ENCODE measurements around the gene WNT3A.

The WNT3A gene

GRCh38 chr1:228048120-228048519 is 41.3 kb downstream of the WNT3A start:
- Histone ChIP-seq H3K27ac (replicated peaks) (no peak overlapping the region), H3K27me3 (ENCODE audit: insufficient read depth, poor library complexity, severe bottlenecking) (no peaks in the 10 kb centered on the region), H3K4me3 (replicated peaks; ENCODE audit: insufficient read depth, low read length) (no peak overlapping the region)
- TF ChIP-seq CTCF (IDR thresholded peaks at IDR 0.05; ENCODE audit: insufficient read depth, low read length) (no peak), POLR2AphosphoS5 (IDR thresholded peaks at IDR 0.05; ENCODE audit: low read depth) (no peak), REST (IDR thresholded peaks at IDR 0.05; ENCODE audit: insufficient replicate concordance, low read depth) (no peak), SPI1 (IDR thresholded peaks at IDR 0.05; ENCODE audit: borderline replicate concordance, low read depth) (no peak), GABPA (IDR thresholded peaks at IDR 0.05; ENCODE audit: low read depth) (no peak)
- no peak for DNase-seq (ENCODE audit: low read depth in 1 of 2, low spot score in 1 of 2)

- DNase-seq (ENCODE audit: low read depth in 1 of 2, low spot score in 1 of 2) = no peak
- no peak overlapping the region for H3K27ac ChIP-seq (replicated peaks)
- H3K27me3 ChIP-seq (ENCODE audit: insufficient read depth, poor library complexity, severe bottlenecking) = no peaks in the 10 kb centered on the region
- H3K4me3 ChIP-seq (replicated peaks; ENCODE audit: insufficient read depth, low read length) = no peak overlapping the region
- TF ChIP-seq POLR2AphosphoS5 (IDR thresholded peaks at IDR 0.05; ENCODE audit: low read depth) (no peak), CTCF (IDR thresholded peaks at IDR 0.05; ENCODE audit: insufficient read depth, low read length) (no peak), SPI1 (IDR thresholded peaks at IDR 0.05; ENCODE audit: borderline replicate concordance, low read depth) (peak; percentile 33; the same call in 1 of the 2 replicates), GABPA (IDR thresholded peaks at IDR 0.05; ENCODE audit: low read depth) (no peak), REST (IDR thresholded peaks at IDR 0.05; ENCODE audit: insufficient replicate concordance, low read depth) (no peak)
Observed at GRCh38 chr1:228048659-228049298, 42.0 kb downstream of the WNT3A start.

GRCh38 chr1:228050571-228051231 is 43.9 kb downstream of the WNT3A start:
- Histone ChIP-seq H3K27me3 (ENCODE audit: insufficient read depth, poor library complexity, severe bottlenecking) (peaks cover 2% of the 10 kb centered on the region), H3K4me3 (replicated peaks; ENCODE audit: insufficient read depth, low read length) (no peak overlapping the region), H3K27ac (replicated peaks) (no peak overlapping the region)
- TF ChIP-seq POLR2AphosphoS5 (IDR thresholded peaks at IDR 0.05; ENCODE audit: low read depth) (no peak), SPI1 (IDR thresholded peaks at IDR 0.05; ENCODE audit: borderline replicate concordance, low read depth) (no peak), GABPA (IDR thresholded peaks at IDR 0.05; ENCODE audit: low read depth) (no peak), REST (IDR thresholded peaks at IDR 0.05; ENCODE audit: insufficient replicate concordance, low read depth) (no peak), CTCF (IDR thresholded peaks at IDR 0.05; ENCODE audit: insufficient read depth, low read length) (no peak)
- DNase-seq (ENCODE audit: low read depth in 1 of 2, low spot score in 1 of 2) = no peak

Measured in HL-60 (cell line).